ENCODE data around the gene APLNR. TPM values are rescaled to one million over a fixed set of nuclear protein-coding genes. Genes with fewer than 3 reads are reported as not detected.

APLNR gene
- polyA plus RNA-seq, 3 donors: not detected

DNA sequence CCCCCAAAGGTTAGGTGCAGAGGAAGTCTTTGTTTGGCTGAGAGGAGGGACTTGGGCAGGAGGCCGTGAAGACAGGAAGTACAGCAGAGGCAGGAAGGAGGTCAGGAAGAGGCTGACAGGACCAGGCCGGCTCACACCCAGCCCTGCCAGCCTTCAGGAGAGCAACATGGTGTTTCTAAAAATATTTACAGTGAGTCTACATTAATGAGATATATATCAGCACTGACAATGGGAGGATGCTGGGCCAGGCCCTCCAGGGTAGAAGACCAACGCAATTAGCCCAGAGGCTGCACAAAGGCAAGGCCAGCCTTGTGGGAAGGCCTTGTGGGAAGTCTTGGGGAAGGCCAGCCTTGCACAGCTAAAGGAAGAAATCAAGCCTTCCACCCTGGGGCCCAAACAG lies 7.9 kb upstream of the APLNR start:
- peaks cover 0 to 13% of the 10 kb centered on the region in 2 donors for H3K27me3 ChIP-seq (ENCODE audit: control insufficient read depth in 2 of 2, insufficient read depth in 2 of 2, low read length in 2 of 2)
- WGBS (ENCODE audit: insufficient coverage): 0% methylated on average over 1 of the region's 3 CpGs
- no peak overlapping the region for H3K27ac ChIP-seq (ENCODE audit: low read depth in 1 of 2, low read length in 2 of 2)
- no peak overlapping the region for H2AFZ ChIP-seq (ENCODE audit: insufficient read depth, low read depth, low read length, poor library complexity, severe bottlenecking)
- H3K9me3 Mint-ChIP-seq: peaks cover 0 to 2% (median 0%) of the 10 kb centered on the region in 7 donors
- H3K27me3 Mint-ChIP-seq (ENCODE audit: low read depth in 3 of 3): peaks cover 16 to 18% (median 18%) of the 10 kb centered on the region in 3 donors
- H3K36me3 ChIP-seq (replicated peaks in 1 of 2; ENCODE audit: control insufficient read depth in 1 of 2, insufficient read depth in 2 of 2, low read length in 2 of 2): no peaks in the 10 kb centered on the region
- DNase-seq: no peak
- TF ChIP-seq, protein P1, sequence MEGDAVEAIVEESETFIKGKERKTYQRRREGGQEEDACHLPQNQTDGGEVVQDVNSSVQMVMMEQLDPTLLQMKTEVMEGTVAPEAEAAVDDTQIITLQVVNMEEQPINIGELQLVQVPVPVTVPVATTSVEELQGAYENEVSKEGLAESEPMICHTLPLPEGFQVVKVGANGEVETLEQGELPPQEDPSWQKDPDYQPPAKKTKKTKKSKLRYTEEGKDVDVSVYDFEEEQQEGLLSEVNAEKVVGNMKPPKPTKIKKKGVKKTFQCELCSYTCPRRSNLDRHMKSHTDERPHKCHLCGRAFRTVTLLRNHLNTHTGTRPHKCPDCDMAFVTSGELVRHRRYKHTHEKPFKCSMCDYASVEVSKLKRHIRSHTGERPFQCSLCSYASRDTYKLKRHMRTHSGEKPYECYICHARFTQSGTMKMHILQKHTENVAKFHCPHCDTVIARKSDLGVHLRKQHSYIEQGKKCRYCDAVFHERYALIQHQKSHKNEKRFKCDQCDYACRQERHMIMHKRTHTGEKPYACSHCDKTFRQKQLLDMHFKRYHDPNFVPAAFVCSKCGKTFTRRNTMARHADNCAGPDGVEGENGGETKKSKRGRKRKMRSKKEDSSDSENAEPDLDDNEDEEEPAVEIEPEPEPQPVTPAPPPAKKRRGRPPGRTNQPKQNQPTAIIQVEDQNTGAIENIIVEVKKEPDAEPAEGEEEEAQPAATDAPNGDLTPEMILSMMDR (IDR thresholded peaks at IDR 0.05): no peak
- H3K9ac ChIP-seq (ENCODE audit: insufficient read depth, low read length, poor library complexity, severe bottlenecking): no peak overlapping the region
- peaks cover 3% of the 10 kb centered on the region for H3K4me1 Mint-ChIP-seq
- intact Hi-C loops (cut with micrococcal nuclease): loop anchor here (5.0 kb wide), 2 partner anchors 128 to 403 kb away; no protein-coding TSS in a partner anchor
- H3K4me1 ChIP-seq (ENCODE audit: control insufficient read depth in 1 of 2, insufficient read depth in 2 of 2, low read length in 2 of 2): no peaks in the 10 kb centered on the region
- H3K79me2 ChIP-seq (ENCODE audit: insufficient read depth, low read length): no peaks in the 10 kb centered on the region
- H3K9me3 ChIP-seq (replicated peaks in 1 of 2; ENCODE audit: control insufficient read depth in 1 of 2, insufficient read depth in 1 of 2, low read length in 2 of 2): no peaks in the 10 kb centered on the region
- H3K27ac Mint-ChIP-seq: peak overlapping the region in 1 of 7 donors; percentile 6
- no peaks in the 10 kb centered on the region for H3K36me3 Mint-ChIP-seq
- no peak overlapping the region for H3K4me2 ChIP-seq (replicated peaks; ENCODE audit: extremely low read depth, low read length, poor library complexity, severe bottlenecking)
- no peak overlapping the region for H3K4me3 Mint-ChIP-seq
- H3K4me3 ChIP-seq (replicated peaks in 1 of 3; ENCODE audit: low read depth in 2 of 3, low read length in 3 of 3): no peak overlapping the region
- no peaks in the 10 kb centered on the region for H4K20me1 ChIP-seq (ENCODE audit: insufficient read depth, low read length)

DNA sequence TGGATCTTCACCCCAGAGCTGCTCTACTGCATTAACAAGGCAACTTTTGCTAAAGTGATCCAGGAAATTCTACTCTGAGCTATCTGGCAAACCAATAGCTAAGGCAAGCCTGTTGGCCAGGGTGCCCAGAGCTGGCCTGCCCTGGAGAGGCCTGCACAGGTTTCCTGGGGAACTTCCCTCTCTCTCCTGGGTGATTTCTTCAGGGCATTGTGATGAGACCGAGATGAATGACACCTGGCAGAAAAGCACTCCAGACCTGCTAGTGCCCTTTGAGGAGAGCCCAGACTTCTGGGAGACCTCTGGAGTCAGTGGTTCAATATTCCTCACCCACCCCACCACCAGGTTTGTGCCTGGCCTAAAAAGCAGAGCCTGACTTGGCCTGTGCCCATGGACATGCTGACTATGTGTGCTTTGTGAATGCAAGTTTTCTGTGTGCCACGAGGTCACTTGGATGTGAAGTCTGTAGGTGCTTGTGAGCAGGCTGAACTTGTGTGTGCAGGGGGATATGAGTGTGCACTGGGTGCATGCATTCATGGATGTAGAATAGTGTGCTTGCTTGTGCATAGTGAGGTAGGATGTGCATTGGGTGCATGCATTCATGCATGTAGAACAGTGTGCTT lies 4.4 kb upstream of the APLNR start:
- no peak for DNase-seq
- Histone ChIP-seq H3K79me2 (ENCODE audit: insufficient read depth, low read length) (no peaks in the 10 kb centered on the region), H3K27me3 (ENCODE audit: control insufficient read depth in 2 of 2, insufficient read depth in 2 of 2, low read length in 2 of 2) (peaks cover 4 to 35% of the 10 kb centered on the region in 2 donors), H3K27ac (ENCODE audit: low read depth in 1 of 2, low read length in 2 of 2) (no peak overlapping the region), H2AFZ (ENCODE audit: insufficient read depth, low read depth, low read length, poor library complexity, severe bottlenecking) (no peak overlapping the region), H3K4me1 (ENCODE audit: control insufficient read depth in 1 of 2, insufficient read depth in 2 of 2, low read length in 2 of 2) (no peaks in the 10 kb centered on the region), H4K20me1 (ENCODE audit: insufficient read depth, low read length) (no peaks in the 10 kb centered on the region), H3K9ac (ENCODE audit: insufficient read depth, low read length, poor library complexity, severe bottlenecking) (no peak overlapping the region), H3K9me3 (replicated peaks in 1 of 2; ENCODE audit: control insufficient read depth in 1 of 2, insufficient read depth in 1 of 2, low read length in 2 of 2) (no peaks in the 10 kb centered on the region), H3K36me3 (replicated peaks in 1 of 2; ENCODE audit: control insufficient read depth in 1 of 2, insufficient read depth in 2 of 2, low read length in 2 of 2) (no peaks in the 10 kb centered on the region), H3K4me3 (replicated peaks in 1 of 3; ENCODE audit: low read depth in 2 of 3, low read length in 3 of 3) (no peak overlapping the region), H3K4me2 (replicated peaks; ENCODE audit: extremely low read depth, low read length, poor library complexity, severe bottlenecking) (no peak overlapping the region)
- H3K9me3 Mint-ChIP-seq: peaks cover 0 to 2% (median 0%) of the 10 kb centered on the region in 7 donors
- H3K36me3 Mint-ChIP-seq: no peaks in the 10 kb centered on the region
- H3K4me3 Mint-ChIP-seq: peak overlapping the region in 1 of 2 donors; percentile 37
- TF ChIP-seq, protein P1 (IDR thresholded peaks at IDR 0.05): no peak
- no peak overlapping the region for H3K27ac Mint-ChIP-seq
- peaks cover 36 to 46% (median 38%) of the 10 kb centered on the region in 3 donors for H3K27me3 Mint-ChIP-seq (ENCODE audit: low read depth in 3 of 3)
- H3K4me1 Mint-ChIP-seq: peaks cover 7% of the 10 kb centered on the region
- intact Hi-C loops (cut with micrococcal nuclease): no loop called here
- WGBS (ENCODE audit: insufficient coverage): 54% methylated on average over 1 of the region's 2 CpGs
